BJ (cell line): ENCODE measurements around the gene SLC39A13. TPM values are rescaled to one million over a fixed set of nuclear protein-coding genes. Genes with fewer than 3 reads are reported as not detected.
A peak's percentile ranks its signal among the peaks of the same experiment; 100 is the strongest.

Source experiments
- CTCF ChIA-PET: fragments of 350-600 bp; formaldehyde crosslinking; extraction: SDS; loops from one replicate; lab custom pipeline; 2021; ENCODE audit warnings: antibody characterized with exemption, inconsistent platforms; lab: Yijun Ruan, JAX
- POLR2A ChIA-PET: fragments of 300-600 bp; sonication (Branson Sonifier 250); formaldehyde crosslinking; extraction: SDS; loops from one replicate; lab custom pipeline; 2021; ENCODE audit warnings: antibody characterized with exemption; lab: Charles Lee
- DNase-seq: peaks from one replicate; pipeline ENCODE4 v3.0.0-alpha.2; 2011; ENCODE audit warnings: low read depth
- H3K27me3 ChIP-seq: 2 replicates; pipeline ENCODE4 v1.6.0; 2011; ENCODE audit warnings: low read length; ENCODE audit not compliant: control insufficient read depth, insufficient read depth
- H3K36me3 ChIP-seq: 2 replicates; pipeline ENCODE4 v1.5.1; 2011; ENCODE audit warnings: low read length; ENCODE audit not compliant: control insufficient read depth, insufficient read depth
- H3K4me3 ChIP-seq: 2 replicates; pipeline ENCODE4 v1.5.1; 2011; ENCODE audit warnings: low read depth, mild to moderate bottlenecking, control low read depth, low read length
- CTCF ChIP-seq: IDR thresholded peaks from 2 replicates; pipeline ENCODE4 v1.5.1; 2011; ENCODE audit warnings: low read depth, mild to moderate bottlenecking, control low read depth, inconsistent platforms, low read length, moderate library complexity; ENCODE audit not compliant: insufficient read depth
- polyA plus RNA-seq: library from polyadenylated mRNA; depleted of rRNA; stranded (reverse); fragments of >200 nt; gene quantifications from 2 replicates; pipeline ENCODE4 v1.2.3, GENCODE V29; 2011

Gene SLC39A13
- polyA plus RNA-seq, 1 experiment, result 108 TPM

GRCh38 chr11:47400768-47401279, 7.6 kb upstream of the SLC39A13 start:
- no peak for TF ChIP-seq CTCF
- no peak overlapping the region for H3K4me3 ChIP-seq
- no peaks in the 10 kb centered on the region for H3K36me3 ChIP-seq
- H3K27me3 ChIP-seq, result no peaks in the 10 kb centered on the region
- POLR2A ChIA-PET, result interaction anchor here (0.6 kb wide), 1 partner anchor 12 kb away, joined by 3 read pairs; no protein-coding TSS in a partner anchor
- CTCF ChIA-PET, result interaction anchor here (0.6 kb wide), 1 partner anchor 27 kb away, joined by 4 read pairs; no protein-coding TSS in a partner anchor
- DNase-seq, result no peak

GRCh38 chr11:47403135-47403534, 5.3 kb upstream of the SLC39A13 start:
- no peak for TF ChIP-seq CTCF
- Histone ChIP-seq H3K27me3 (no peaks in the 10 kb centered on the region), H3K36me3 (no peaks in the 10 kb centered on the region), H3K4me3 (no peak overlapping the region)
- no peak for DNase-seq
- POLR2A ChIA-PET, result no interaction called here
- CTCF ChIA-PET, result interaction anchor here (0.9 to 3.9 kb wide), 2 partner anchors 13 to 30 kb away, joined by 3 to 20 read pairs; no protein-coding TSS in a partner anchor

- Histone ChIP-seq H3K36me3 (no peaks in the 10 kb centered on the region), H3K4me3 (no peak overlapping the region), H3K27me3 (no peaks in the 10 kb centered on the region)
- ChIA-PET POLR2A (no interaction called here), CTCF (interaction anchor here (0.9 to 3.9 kb wide), 2 partner anchors 13 to 30 kb away, joined by 3 to 20 read pairs; no protein-coding TSS in a partner anchor)
- no peak for TF ChIP-seq CTCF
- DNase-seq, result no peak
Observed at GRCh38 chr11:47403571-47403970, 4.8 kb upstream of the SLC39A13 start.

GRCh38 chr11:47406896-47407745, 1.3 kb upstream of the SLC39A13 start:
- DNase-seq, result no peak
- Histone ChIP-seq H3K36me3 (peaks cover 17% of the 10 kb centered on the region), H3K27me3 (no peaks in the 10 kb centered on the region), H3K4me3 (peak overlapping the region; percentile 53)
- ChIA-PET CTCF (interaction anchor here (0.6 to 2.0 kb wide), 4 partner anchors 14 to 35 kb away, joined by 3 to 25 read pairs (median 6); no protein-coding TSS in a partner anchor), POLR2A (interaction anchor here (0.7 kb wide), 1 partner anchor 586 kb away, joined by 3 read pairs; no protein-coding TSS in a partner anchor)
- TF ChIP-seq CTCF, result peak; percentile 30; the same call in 1 of the 2 replicates
